Dedifferentiated amniotic fluid mesenchymal stem cell (primary cell): Measurements from ENCODE around the gene GSS.

Source experiments
- DNase-seq: peaks from one replicate; pipeline ENCODE4 v3.0.0-alpha.2; 2016; ENCODE audit errors: extremely low spot score

Gene GSS

GRCh38 chr20:34946661-34947060, 8.9 kb downstream of the GSS start:
- DNase-seq, result no peak

- DNase-seq, result no peak
Observed at GRCh38 chr20:34945315-34946077, 10.1 kb downstream of the GSS start.

GRCh38 chr20:34943808-34944567, 11.6 kb downstream of the GSS start:
- DNase-seq, result no peak

GRCh38 chr20:34942301-34942700, 13.3 kb downstream of the GSS start:
- DNase-seq, result no peak

GRCh38 chr20:34941226-34941625, 14.4 kb downstream of the GSS start:
- DNase-seq, result no peak

- no peak for DNase-seq
Observed at GRCh38 chr20:34940081-34940481, 15.5 kb downstream of the GSS start.

- DNase-seq, result no peak
Observed at GRCh38 chr20:34938466-34939163, 17.0 kb downstream of the GSS start.

- DNase-seq, result no peak
Observed at GRCh38 chr20:34931771-34932170, 23.8 kb downstream of the GSS start.

- no peak for DNase-seq
Observed at GRCh38 chr20:34928411-34928810, 27.2 kb downstream of the GSS start.

GRCh38 chr20:34927736-34928135, 27.9 kb downstream of the GSS start:
- DNase-seq, result peak; percentile 58

GRCh38 chr20:34926581-34926980, 29.0 kb downstream of the GSS start:
- no peak for DNase-seq

- DNase-seq, result no peak
Observed at GRCh38 chr20:34925981-34926380, 29.6 kb downstream of the GSS start.

- DNase-seq, result no peak
Observed at GRCh38 chr20:34925341-34925740, 30.3 kb downstream of the GSS start.

- no peak for DNase-seq
Observed at GRCh38 chr20:34923414-34923813, 32.2 kb downstream of the GSS start.

- DNase-seq, result peak; percentile 92
Observed at GRCh38 chr20:34922654-34923381, 32.8 kb downstream of the GSS start.

GRCh38 chr20:34921436-34921835, 34.2 kb downstream of the GSS start:
- no peak for DNase-seq

- no peak for DNase-seq
Observed at GRCh38 chr20:34920055-34920454, 35.6 kb downstream of the GSS start.

GRCh38 chr20:34916774-34917354, 38.7 kb downstream of the GSS start:
- no peak for DNase-seq

GRCh38 chr20:34915749-34916455, 39.7 kb downstream of the GSS start:
- no peak for DNase-seq

- no peak for DNase-seq
Observed at GRCh38 chr20:34915131-34915530, 40.5 kb downstream of the GSS start.
